HG02798 (cell line): ENCODE measurements around the gene DEPDC1B.
"Not testable (repeated sequence)": the region's sequence is repeated elsewhere in the genome, so short reads cannot be mapped to it uniquely, and the experiment has no call there.

Experiments used
- ATAC-seq: cut with Tn5 transposase; IDR thresholded peaks from one replicate; pipeline ENCODE4 v1.9.1; 2021; ENCODE audit warnings: mild to moderate bottlenecking; ENCODE audit not compliant: unreplicated experiment, poor library complexity

DEPDC1B gene, protein sequence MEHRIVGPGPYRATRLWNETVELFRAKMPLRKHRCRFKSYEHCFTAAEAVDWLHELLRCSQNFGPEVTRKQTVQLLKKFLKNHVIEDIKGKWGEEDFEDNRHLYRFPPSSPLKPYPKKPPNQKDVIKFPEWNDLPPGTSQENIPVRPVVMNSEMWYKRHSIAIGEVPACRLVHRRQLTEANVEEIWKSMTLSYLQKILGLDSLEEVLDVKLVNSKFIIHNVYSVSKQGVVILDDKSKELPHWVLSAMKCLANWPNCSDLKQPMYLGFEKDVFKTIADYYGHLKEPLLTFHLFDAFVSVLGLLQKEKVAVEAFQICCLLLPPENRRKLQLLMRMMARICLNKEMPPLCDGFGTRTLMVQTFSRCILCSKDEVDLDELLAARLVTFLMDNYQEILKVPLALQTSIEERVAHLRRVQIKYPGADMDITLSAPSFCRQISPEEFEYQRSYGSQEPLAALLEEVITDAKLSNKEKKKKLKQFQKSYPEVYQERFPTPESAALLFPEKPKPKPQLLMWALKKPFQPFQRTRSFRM

DNA sequence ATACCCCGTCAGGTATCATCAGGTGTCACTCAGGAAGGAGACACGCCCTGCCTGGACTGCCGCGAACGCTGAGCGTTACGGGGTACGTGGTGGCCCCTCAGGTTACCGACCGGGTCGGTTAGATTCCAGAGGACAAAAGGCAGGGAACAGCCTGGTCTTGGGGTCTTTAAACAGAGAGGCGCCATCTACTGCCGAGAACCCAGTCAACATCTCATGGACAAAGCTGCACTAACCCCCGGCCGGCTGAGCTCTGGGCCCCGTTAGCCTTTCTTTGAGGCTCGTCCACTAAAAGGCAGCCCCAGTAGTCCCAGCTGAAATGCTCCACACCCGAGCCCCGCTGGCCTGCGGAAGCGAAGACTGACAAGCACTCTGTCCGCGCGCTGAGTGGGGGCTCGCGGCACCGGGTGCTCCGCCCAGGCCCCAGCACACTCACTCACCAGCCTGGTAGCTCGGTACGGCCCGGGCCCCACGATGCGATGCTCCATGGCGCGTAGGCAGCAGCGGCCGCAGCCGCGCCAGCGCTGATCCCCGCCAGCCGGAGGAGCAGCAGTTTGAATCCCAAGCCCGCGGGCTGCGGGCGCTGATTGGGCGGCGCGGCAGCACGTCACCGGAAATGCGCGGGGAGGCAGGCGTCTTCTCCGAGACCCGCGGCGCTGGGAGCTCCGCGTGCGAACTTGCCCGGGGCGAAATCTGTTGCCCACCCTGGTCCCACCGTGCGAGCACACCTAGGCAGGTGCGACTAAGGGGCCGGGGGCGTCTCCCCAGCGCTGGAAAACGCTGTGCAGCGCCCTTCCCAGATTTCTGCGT lies at the start of gene DEPDC1B:
DEPDC1B (minus strand) TSS at position 558 of the 807 bp plus-strand sequence; CDS start at position 485, 73 bp downstream.
- peak; percentile 96 for ATAC-seq

DNA sequence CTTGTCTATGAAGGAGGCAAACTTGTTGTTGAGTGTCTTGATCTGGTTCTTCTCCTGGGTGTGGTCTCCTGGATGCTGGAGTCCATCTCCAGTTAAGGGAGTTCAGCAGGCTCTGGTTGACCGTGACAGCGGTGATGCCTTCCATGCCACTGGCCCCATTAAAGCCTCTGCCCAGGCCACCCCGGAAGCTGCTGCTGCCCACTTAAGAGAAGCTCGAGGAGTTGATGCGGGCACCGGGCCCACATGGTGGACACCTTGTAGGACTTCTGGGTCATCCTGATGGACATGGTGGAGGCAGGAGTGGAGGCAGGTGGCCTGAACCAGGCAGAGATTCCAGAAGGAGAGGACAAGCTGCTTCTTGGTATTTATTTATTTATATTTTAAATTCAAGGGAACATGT lies 44.7 kb upstream of the DEPDC1B start:
- no peak for ATAC-seq

DNA sequence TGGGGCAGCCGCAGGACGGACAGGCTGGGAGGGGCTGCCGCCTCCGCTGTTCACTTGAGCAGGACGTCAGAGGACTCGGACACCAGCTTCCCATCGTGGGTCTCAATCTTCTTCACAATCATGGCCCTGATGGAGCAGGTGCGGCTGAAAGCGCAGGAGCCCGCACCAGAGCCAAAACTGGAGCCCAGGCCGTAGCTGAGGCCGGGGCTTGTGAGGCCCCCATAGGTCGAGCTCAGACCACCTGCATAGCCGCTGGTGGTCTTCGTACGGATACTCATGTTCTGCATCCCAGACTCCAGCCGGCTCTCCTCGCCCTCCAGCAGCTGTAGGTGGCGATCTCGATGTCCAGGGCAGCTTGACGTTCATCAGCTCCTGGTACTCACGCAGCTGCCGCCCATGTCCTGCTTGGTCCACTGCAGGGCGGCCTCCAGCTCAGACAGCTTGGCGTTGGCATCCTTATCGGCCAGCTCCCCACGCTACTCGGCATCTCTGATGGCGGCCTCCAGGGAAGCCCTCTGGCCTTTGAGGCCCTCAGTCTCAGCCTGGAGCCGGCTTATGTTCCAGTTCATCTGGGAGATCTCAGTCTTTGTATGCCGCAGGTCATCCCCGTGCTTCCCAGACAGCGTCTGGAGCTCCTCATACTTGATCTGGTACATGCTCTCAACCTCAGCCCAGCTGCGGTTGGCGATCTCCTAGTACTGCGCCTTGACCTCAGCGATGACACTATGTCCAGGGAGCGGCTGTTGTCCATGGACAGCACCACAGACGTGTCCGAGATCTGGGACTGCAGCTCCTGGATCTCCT lies 43.7 kb upstream of the DEPDC1B start:
- ATAC-seq: no peak

DNA sequence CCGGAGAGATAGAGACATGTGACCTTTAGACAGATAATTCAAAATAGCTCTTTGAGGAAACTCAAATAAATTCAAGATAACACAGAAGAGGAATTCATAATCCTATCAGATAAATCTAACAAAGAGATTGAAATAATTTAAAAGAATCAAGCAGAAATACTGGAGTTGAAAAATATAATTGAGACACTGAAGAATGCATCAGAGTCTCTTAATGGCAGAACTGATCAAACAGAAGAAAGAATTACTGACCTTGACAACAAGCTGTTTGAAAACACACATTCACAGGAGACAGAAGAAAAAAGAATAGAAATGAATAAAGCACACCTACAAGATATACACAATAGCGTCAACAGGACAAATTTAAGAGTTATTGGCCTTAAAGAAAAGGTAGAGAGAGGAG lies 40.4 kb upstream of the DEPDC1B start:
- no peak for ATAC-seq

DNA sequence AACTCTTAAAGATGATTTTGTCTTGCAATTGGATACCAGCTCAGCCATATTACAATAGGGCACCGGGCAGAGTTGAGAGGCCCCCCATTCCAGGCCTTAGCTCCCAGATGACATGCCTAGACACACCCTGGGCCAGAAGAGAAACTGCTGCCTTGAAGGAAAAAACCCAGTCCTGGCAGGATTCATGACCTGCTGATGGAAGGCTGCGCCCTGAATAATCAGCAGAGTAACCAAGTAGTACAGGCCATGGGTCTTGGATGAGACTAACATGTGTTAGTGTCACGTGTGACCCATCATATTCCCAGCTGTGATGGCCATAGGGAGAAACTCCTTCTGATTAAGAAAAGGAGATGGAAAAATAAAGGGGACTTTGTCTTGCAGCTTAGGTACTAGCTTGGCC lies 39.0 kb upstream of the DEPDC1B start:
- no peak for ATAC-seq

DNA sequence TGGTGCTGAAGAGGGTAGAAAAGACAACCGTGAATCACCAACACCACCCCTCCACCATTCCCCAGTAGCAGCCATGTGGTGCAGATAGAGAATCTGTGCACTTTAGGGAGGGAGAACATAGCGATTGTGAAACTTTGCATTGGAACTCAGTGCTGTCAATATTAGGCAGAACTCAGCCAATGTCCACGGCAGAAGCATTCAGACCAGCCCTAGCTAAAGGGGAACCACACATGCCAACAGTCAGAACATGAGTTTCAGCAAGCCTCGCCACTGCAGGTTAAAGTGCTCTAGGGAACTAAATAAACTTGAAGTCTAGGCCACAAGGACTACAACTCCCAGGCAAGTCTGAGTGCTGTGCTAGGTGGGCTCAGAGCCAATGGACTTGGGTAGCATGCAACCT lies 38.5 kb upstream of the DEPDC1B start:
- ATAC-seq: peak; percentile 48

DNA sequence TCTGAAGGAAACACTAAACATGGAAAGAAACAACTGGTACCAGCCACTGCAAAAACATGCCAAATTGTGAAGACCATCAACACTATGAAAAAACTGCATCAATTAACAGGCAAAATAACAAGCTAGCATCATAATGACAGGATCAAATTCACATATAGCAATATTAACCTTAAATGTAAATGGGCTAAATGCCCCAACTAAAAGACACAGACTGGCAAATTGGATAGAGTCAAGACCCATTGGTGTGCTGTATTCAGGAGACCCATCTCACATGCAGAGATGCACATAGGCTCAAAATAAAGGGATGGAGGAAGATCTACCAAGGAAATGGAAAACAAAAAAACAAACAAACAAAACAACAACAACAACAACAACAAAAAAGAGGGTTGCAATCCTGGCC lies 30.9 kb upstream of the DEPDC1B start:
- ATAC-seq: not testable (repeated sequence)

DNA sequence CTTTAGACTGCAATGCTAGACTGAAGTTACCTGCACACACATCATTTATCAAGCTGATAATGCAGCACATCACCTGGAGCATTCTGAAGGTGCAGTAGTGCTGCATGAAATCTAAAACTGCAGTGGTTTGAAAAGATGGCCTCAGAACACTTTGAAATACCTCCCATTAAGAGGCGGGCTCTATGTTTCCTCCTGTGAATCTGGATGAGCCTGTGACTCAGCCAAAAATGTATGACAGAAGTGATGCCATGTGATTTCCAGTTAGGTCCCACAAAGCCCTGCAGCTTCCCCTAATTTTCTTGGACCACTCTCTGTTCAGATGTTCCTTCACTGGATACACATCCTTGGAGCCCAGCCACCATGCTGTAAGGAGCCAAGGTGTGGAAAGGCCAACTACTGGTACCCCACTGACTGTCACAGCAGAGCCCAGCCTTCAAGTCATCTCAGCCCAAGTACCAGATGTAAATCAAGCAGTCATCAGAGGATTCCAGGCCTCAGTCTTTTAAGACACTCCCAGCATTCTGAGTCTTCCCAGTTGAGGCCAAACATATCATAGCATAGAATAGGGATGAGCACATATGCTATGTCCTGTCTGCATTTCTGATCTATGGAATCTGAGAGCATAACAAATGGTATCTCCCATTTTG lies 27.2 kb upstream of the DEPDC1B start:
- no peak for ATAC-seq

DNA sequence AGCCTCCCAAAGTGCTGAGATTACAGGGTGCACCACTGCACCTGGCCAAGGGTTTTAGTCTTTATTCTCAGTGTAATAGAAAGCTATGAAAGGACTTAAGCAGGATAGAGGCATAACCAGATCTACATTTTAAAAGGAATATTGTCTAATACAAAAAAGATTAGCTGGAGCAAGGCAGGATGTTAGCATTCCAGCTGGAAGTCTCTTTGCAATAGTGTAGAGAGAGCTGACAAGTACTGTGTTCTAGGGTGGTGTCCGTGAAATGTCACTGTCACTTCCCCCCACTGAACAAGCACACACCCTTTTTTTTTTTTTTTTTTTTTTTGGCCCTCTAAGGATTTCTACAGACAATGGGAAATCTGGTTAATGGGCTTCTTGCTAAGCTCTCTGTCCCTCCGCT lies 24.2 kb upstream of the DEPDC1B start:
- no peak for ATAC-seq

DNA sequence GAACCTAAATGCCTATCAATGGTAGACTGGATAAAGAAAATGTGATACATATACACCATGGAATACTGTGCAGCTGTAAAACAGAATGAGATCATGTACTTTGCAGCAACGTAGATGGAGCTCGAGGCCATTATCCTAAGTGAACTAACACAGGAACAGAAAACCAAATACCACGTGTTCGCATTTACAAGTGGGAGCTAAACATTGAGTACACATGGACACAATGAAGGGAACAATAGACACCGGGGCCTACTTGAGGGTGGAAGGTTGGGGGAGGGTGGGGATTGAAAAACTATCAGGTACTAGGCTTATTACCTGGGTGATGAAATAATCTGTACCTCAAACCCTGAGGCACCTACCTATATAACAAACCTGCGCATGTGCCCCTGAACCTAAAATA lies 22.4 kb upstream of the DEPDC1B start:
- no peak for ATAC-seq

DNA sequence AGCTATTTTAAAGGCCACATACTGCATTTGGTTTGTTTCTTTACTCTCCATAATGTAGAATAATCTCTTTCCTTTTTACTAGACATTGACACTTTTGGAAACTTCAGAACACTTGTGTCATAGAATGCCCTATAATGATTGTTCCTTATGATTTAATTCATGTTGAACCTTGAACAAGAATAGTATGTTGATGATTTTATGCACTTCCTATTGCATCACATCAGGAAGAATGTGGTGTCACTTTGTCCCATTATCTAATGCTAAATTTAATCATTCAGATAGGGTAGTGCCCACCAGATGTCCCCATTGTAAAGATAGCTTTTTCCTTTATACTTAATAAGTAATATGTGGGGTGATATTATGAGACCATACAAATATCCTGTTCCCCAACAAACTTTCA lies 19.4 kb upstream of the DEPDC1B start:
- no peak for ATAC-seq

DNA sequence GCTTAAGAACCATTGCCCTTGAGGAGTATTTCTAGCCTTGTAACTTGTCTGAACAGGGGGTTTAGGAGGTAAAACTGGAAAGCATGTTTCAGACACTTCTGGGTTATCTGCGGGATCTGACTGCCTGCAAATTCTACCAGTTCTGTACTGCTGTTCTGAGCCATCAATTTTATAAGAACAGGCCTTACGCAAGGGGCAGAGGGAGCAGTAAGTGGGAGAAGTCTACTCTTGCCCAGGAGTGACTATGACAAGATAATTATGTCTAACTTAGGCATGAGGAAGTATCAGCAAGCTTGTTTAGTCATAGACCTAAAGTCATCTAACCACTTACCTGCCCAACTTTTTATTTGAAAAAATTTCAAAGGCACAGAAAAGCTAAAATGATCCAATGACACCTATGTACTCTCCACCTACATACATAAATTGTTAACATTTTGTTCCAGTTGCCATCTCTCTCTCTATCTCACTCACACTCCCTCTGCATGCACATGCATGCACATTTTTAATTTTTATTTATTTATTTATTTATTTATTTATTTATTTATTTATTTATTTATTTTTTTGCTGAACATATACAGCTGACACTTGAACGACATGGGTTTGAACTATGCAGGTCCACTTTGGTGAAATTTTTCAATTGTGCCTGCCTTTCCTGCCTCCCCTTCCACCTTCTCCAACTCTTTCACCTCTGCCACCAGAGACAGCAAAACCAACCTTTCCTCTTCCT lies 18.4 kb upstream of the DEPDC1B start:
- ATAC-seq: no peak

DNA sequence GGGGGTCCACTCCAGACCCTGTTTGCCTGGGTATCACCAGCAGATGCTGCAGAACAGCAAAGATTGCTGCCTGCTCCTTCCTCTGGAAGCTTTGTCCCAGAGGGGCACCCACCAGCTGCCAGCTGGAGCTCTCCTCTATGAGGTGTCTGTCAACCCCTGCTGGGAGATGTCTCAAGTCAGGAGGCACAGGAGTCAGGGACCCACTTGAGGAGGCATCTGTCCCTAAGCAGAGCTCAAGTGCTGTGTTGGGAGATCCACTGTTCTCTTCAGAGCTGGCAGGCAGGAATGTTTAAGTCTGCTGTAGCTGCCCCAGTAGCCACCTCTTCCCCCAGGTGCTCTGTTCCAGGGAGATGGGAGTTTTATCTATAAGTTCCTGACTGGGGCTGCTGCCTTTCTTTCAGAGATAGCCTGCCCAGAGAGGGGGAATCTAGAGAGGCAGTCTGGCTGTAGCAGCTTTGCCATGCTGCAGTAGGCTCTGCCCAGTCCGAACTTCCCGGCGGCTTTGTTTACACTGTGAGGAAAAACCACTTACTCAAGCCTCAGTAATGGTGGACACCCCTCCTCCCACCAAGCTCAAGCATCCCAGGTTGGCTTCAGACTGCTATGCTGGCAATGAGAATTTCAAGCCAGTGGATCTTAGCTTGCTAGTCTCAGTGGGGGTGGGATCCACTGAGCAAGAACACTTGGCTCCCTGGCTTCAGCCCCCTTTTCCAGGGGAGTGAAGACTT lies 15.4 kb upstream of the DEPDC1B start:
- ATAC-seq: not testable (repeated sequence)

DNA sequence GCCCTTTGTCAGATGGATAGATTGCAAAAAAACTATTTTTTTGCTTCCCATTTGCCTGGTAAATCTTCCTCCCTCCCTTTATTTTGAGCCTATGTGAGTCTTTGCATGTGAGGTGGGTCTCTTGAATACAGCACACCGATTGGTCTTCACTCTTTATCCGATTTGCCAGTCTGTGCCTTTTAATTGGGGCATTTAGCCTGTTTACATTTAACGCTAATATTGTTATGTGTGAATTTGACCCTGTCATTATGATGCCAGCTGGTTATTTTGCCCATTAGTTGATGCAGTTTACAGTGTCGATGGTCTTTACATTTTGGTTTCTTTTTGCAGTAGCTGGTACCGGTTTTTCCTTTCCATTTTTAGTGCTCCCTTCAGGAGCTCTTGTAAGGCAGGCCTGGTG lies 13.0 kb upstream of the DEPDC1B start:
- no peak for ATAC-seq

DNA sequence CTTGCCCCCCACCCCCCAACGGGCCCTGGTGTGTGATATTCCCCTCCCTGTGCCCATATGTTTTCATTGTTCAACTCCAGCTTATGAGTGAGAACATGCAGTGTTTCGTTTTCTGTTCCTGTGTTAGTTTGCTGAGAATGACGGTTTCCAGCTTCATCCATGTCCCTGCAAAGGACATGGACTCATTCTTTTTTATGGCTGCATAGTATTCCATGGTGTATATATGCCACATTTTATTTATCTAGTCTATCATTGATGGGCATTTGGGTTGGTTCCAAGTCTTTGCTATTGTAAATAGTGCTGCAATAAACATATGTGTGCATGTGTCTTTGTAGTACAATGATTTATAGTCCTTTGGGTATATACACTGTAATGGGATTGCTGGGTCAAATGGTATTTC lies 11.9 kb upstream of the DEPDC1B start:
- ATAC-seq: not testable (repeated sequence)

DNA sequence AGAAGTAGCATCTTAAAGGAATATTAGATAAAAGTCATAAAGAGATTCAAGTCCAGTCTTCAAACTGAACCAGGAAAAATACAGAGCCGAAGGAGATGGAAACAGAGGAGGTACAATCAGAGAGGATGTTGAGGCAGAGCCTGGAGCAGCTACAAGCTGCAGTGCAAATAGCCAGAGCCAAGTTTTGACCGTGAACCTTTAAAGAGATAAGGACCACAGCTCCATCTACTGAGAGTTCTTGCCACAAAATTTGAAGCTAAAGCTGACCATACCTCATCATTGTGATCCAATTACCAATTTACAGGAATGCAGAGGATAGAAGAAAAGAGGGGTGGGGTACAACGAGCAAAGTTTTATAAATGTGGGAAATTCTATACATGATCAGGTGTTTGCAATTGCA lies 10.4 kb upstream of the DEPDC1B start:
- ATAC-seq: no peak

DNA sequence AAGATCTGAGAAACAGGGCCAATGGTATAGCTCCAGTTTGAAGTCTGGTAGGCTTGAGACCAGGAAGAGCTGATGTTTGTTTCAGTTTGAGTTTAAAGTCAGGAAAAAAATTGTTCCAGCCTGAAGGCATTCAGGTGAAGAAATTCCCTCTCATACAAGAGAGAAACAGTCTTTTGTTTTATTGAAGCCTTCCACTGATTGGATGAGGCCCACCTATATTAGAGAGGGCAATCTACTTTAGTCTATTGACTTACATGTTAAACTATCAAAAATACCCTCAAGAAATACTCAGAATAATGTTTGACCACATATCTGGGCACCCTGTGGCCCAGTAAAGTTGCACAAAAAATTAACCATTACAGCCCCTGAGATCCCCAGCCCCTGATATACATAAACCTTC lies 5.2 kb upstream of the DEPDC1B start:
- ATAC-seq: no peak

DNA sequence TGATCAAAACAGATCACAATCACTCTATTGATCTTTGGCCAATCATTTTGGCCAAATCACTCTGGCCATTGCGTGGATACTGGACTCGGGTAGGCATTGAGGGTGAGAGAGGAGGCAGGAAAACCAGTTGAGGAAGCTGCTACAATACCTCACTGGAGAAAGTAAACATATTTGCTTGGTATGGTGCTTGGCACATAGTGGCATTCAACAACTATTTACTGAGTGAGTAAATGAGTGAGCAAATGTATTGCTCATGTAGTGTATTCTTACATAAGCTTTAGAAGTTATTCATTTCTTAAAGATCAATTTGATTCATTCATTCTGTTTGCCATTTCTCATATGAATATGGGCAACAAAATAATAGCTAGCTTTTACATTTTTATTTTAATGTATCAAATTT lies 4.0 kb upstream of the DEPDC1B start:
- no peak for ATAC-seq
